Trophoblast cell (in vitro differentiated cells and primary cell): ENCODE data around the gene CSPG5.

Experiments
- DNase-seq, 2 donors: peaks; one replicate each; pipeline ENCODE4 v3.0.0-alpha.2; 2016
- H2AFZ ChIP-seq: 2 replicates; pipeline ENCODE4 v1.6.1; 2013; ENCODE audit warnings: low read length, moderate library complexity, mild to moderate bottlenecking; ENCODE audit not compliant: insufficient read depth, poor library complexity
- H2AK5ac ChIP-seq: 2 replicates; pipeline ENCODE4 v1.6.1; 2013; ENCODE audit warnings: mild to moderate bottlenecking, low read length
- H2BK120ac ChIP-seq: 2 replicates; pipeline ENCODE4 v1.6.1; 2013; ENCODE audit warnings: low read length, mild to moderate bottlenecking, moderate library complexity; ENCODE audit not compliant: insufficient read depth, poor library complexity
- H2BK12ac ChIP-seq: 2 replicates; pipeline ENCODE4 v1.6.1; 2013; ENCODE audit warnings: mild to moderate bottlenecking, low read length, moderate library complexity
- H2BK5ac ChIP-seq: 2 replicates; pipeline ENCODE4 v1.6.1; 2013; ENCODE audit warnings: low read length, low read depth, moderate library complexity, mild to moderate bottlenecking; ENCODE audit not compliant: poor library complexity
- H3K14ac ChIP-seq: 2 replicates; pipeline ENCODE4 v1.6.1; 2013; ENCODE audit warnings: mild to moderate bottlenecking, low read length
- H3K18ac ChIP-seq: 2 replicates; pipeline ENCODE4 v1.6.1; 2013; ENCODE audit warnings: mild to moderate bottlenecking, low read length
- H3K23ac ChIP-seq: 2 replicates; pipeline ENCODE4 v1.6.1; 2013; ENCODE audit warnings: low read length
- H3K27ac ChIP-seq: 2 replicates; pipeline ENCODE4 v1.5.1; 2013; ENCODE audit warnings: low read depth, mild to moderate bottlenecking, inconsistent platforms, low read length, moderate library complexity
- H3K27me3 ChIP-seq: 2 replicates; pipeline ENCODE4 v1.6.1; 2013; ENCODE audit warnings: inconsistent platforms, mild to moderate bottlenecking, low read length, moderate library complexity; ENCODE audit not compliant: insufficient read depth
- H3K36me3 ChIP-seq, 2 experiments: 1 replicate in 1 of 2; 2 replicates in 1 of 2; pipeline ENCODE4 v1.6.1; 2013; ENCODE audit warnings: low read length in 2 of 2, mild to moderate bottlenecking in 2 of 2, moderate library complexity in 1 of 2; ENCODE audit not compliant: insufficient read depth in 2 of 2, control insufficient read depth in 1 of 2
- H3K4ac ChIP-seq: 2 replicates; pipeline ENCODE4 v1.6.1; 2013; ENCODE audit warnings: low read depth, mild to moderate bottlenecking, low read length, moderate library complexity
- H3K4me1 ChIP-seq, 2 experiments: 1 replicate in 1 of 2; 2 replicates in 1 of 2; pipeline ENCODE4 v1.6.1; 2013; ENCODE audit warnings: low read length in 2 of 2, mild to moderate bottlenecking in 2 of 2, moderate library complexity in 1 of 2; ENCODE audit not compliant: insufficient read depth in 2 of 2, control insufficient read depth in 1 of 2
- H3K4me2 ChIP-seq: 2 replicates; pipeline ENCODE4 v1.6.1; 2013; ENCODE audit warnings: inconsistent platforms, mild to moderate bottlenecking, low read length, moderate library complexity
- H3K4me3 ChIP-seq: 2 replicates; pipeline ENCODE4 v1.5.1; 2013; ENCODE audit warnings: mild to moderate bottlenecking, low read depth, low read length, inconsistent platforms
- H3K79me1 ChIP-seq: one replicate; pipeline ENCODE4 v1.6.1; 2013; ENCODE audit warnings: low read length
- H3K79me2 ChIP-seq: 2 replicates; pipeline ENCODE4 v1.6.1; 2013; ENCODE audit warnings: low read length, mild to moderate bottlenecking; ENCODE audit not compliant: control insufficient read depth, insufficient read depth, poor library complexity
- H3K9ac ChIP-seq: 2 replicates; pipeline ENCODE4 v1.6.1; 2013; ENCODE audit warnings: mild to moderate bottlenecking, low read length
- H3K9me3 ChIP-seq: 2 replicates; pipeline ENCODE4 v1.6.1; 2013; ENCODE audit warnings: low read depth, mild to moderate bottlenecking, control low read depth, inconsistent platforms, low read length; ENCODE audit not compliant: insufficient read depth
- H4K12ac ChIP-seq: 2 replicates; pipeline ENCODE4 v1.6.1; 2013; ENCODE audit warnings: low read depth, mild to moderate bottlenecking, low read length, moderate library complexity
- H4K8ac ChIP-seq: 2 replicates; pipeline ENCODE4 v1.6.1; 2013; ENCODE audit warnings: low read depth, mild to moderate bottlenecking, low read length, moderate library complexity
- H4K91ac ChIP-seq: one replicate; pipeline ENCODE4 v1.6.1; 2013; ENCODE audit warnings: low read depth, mild to moderate bottlenecking, low read length, moderate library complexity
- WGBS: extraction: QIAGEN DNeasy Blood & Tissue Kit; methylation state at CpG from one replicate; pipeline ENCODE4 v1.1.7; 2013; ENCODE audit warnings: missing lambda C conversion rate; ENCODE audit not compliant: insufficient read length, insufficient coverage; ENCODE audit errors: extremely low coverage; 5-methylcytosine and 5-hydroxymethylcytosine counted together

The CSPG5 gene

GRCh38 chr3:47581835-47582234, 3.2 kb upstream of the CSPG5 start:
- H3K4ac ChIP-seq: no peak overlapping the region
- H3K27ac ChIP-seq: no peak overlapping the region
- H3K23ac ChIP-seq: no peak overlapping the region
- DNase-seq: no peak
- no peak overlapping the region for H2BK120ac ChIP-seq
- no peak overlapping the region for H2BK5ac ChIP-seq
- peaks cover 30% of the 10 kb centered on the region for H3K27me3 ChIP-seq
- no peak overlapping the region for H4K12ac ChIP-seq
- WGBS: no CpG with 5 or more reads among the region's 4 CpGs
- peaks cover 7 to 8% of the 10 kb centered on the region in 2 experiments for H3K4me1 ChIP-seq
- H3K79me2 ChIP-seq: no peaks in the 10 kb centered on the region
- no peak overlapping the region for H2AK5ac ChIP-seq
- no peak overlapping the region for H2BK12ac ChIP-seq
- no peak overlapping the region for H4K91ac ChIP-seq
- no peak overlapping the region for H3K9ac ChIP-seq
- no peak overlapping the region for H3K4me2 ChIP-seq
- no peaks in the 10 kb centered on the region for H3K9me3 ChIP-seq
- no peak overlapping the region for H3K14ac ChIP-seq
- H3K36me3 ChIP-seq: peaks cover 0 to 12% of the 10 kb centered on the region in 2 experiments
- no peaks in the 10 kb centered on the region for H3K79me1 ChIP-seq
- no peak overlapping the region for H2AFZ ChIP-seq
- no peak overlapping the region for H4K8ac ChIP-seq
- no peak overlapping the region for H3K4me3 ChIP-seq
- H3K18ac ChIP-seq: no peak overlapping the region

DNA sequence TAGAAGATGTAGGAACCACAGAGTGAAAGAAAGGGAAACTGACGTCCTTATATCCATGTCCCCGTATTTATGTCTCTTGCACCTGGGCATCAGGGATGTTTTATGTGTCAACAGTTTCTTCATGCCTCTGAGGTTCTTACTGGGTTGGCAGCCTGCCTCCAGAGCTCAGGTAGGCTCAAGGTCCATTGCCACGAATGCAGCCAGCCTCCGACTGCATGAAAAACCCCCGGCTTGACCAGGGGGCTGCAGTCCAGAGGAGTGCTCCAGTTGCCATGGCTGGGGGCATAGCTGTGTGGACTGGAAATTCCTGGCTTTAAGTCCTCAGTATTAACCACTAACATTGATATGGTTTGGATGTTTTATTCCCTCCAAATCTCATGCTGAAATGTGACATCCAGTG, 2.8 kb upstream of the CSPG5 start:
- H3K23ac ChIP-seq: no peak overlapping the region
- no peak overlapping the region for H2BK120ac ChIP-seq
- no peak overlapping the region for H4K12ac ChIP-seq
- no peaks in the 10 kb centered on the region for H3K79me2 ChIP-seq
- H3K14ac ChIP-seq: no peak overlapping the region
- H3K27me3 ChIP-seq: peaks cover 30% of the 10 kb centered on the region
- H3K27ac ChIP-seq: no peak overlapping the region
- H4K8ac ChIP-seq: no peak overlapping the region
- H3K36me3 ChIP-seq: peaks cover 0 to 9% of the 10 kb centered on the region in 2 experiments
- H4K91ac ChIP-seq: no peak overlapping the region
- no peak overlapping the region for H3K18ac ChIP-seq
- no peak overlapping the region for H3K9ac ChIP-seq
- H3K79me1 ChIP-seq: no peaks in the 10 kb centered on the region
- WGBS: no CpG with 5 or more reads among the region's 5 CpGs
- H3K4me1 ChIP-seq: peaks cover 7 to 8% of the 10 kb centered on the region in 2 experiments
- no peak overlapping the region for H3K4me3 ChIP-seq
- H2AFZ ChIP-seq: no peak overlapping the region
- no peak overlapping the region for H2AK5ac ChIP-seq
- no peak for DNase-seq
- H3K9me3 ChIP-seq: no peaks in the 10 kb centered on the region
- H3K4ac ChIP-seq: no peak overlapping the region
- no peak overlapping the region for H2BK5ac ChIP-seq
- H3K4me2 ChIP-seq: no peak overlapping the region
- H2BK12ac ChIP-seq: no peak overlapping the region

GRCh38 chr3:47580481-47580880, 1.8 kb upstream of the CSPG5 start:
- H3K4ac ChIP-seq: no peak overlapping the region
- peaks cover 0 to 5% of the 10 kb centered on the region in 2 experiments for H3K36me3 ChIP-seq
- WGBS: no CpG with 5 or more reads among the region's 4 CpGs
- DNase-seq: no peak
- no peak overlapping the region for H3K4me2 ChIP-seq
- H2BK120ac ChIP-seq: no peak overlapping the region
- H3K79me1 ChIP-seq: no peaks in the 10 kb centered on the region
- no peak overlapping the region for H2BK12ac ChIP-seq
- no peak overlapping the region for H2AFZ ChIP-seq
- no peak overlapping the region for H4K8ac ChIP-seq
- no peaks in the 10 kb centered on the region for H3K9me3 ChIP-seq
- no peak overlapping the region for H4K12ac ChIP-seq
- no peak overlapping the region for H3K14ac ChIP-seq
- H3K27ac ChIP-seq: no peak overlapping the region
- no peak overlapping the region for H2BK5ac ChIP-seq
- peaks cover 30% of the 10 kb centered on the region for H3K27me3 ChIP-seq
- H3K79me2 ChIP-seq: no peaks in the 10 kb centered on the region
- no peak overlapping the region for H3K23ac ChIP-seq
- H3K9ac ChIP-seq: no peak overlapping the region
- no peak overlapping the region for H3K18ac ChIP-seq
- H2AK5ac ChIP-seq: no peak overlapping the region
- H4K91ac ChIP-seq: no peak overlapping the region
- no peak overlapping the region for H3K4me3 ChIP-seq
- peaks cover 7 to 10% of the 10 kb centered on the region in 2 experiments for H3K4me1 ChIP-seq

- Histone ChIP-seq H3K23ac (no peak overlapping the region), H4K91ac (no peak overlapping the region), H3K9me3 (no peaks in the 10 kb centered on the region), H2BK120ac (no peak overlapping the region), H3K4me2 (no peak overlapping the region), H2AFZ (no peak overlapping the region), H4K8ac (no peak overlapping the region), H2BK5ac (no peak overlapping the region), H3K27me3 (peaks cover 30% of the 10 kb centered on the region), H4K12ac (no peak overlapping the region), H2BK12ac (no peak overlapping the region), H2AK5ac (no peak overlapping the region), H3K4ac (no peak overlapping the region), H3K9ac (no peak overlapping the region), H3K14ac (no peak overlapping the region), H3K27ac (no peak overlapping the region), H3K79me1 (no peaks in the 10 kb centered on the region), H3K4me1 (peaks cover 7 to 10% of the 10 kb centered on the region in 2 experiments), H3K4me3 (no peak overlapping the region), H3K18ac (no peak overlapping the region), H3K79me2 (no peaks in the 10 kb centered on the region), H3K36me3 (no peaks in the 10 kb centered on the region)
- DNase-seq: peak; percentile 34 to 61
- WGBS: no CpG with 5 or more reads among the region's 2 CpGs
Observed at GRCh38 chr3:47579875-47580274, 1.2 kb upstream of the CSPG5 start.
